HEK293 (cell line): ENCODE results near the gene RALY.

Experiments
- CTCF ChIA-PET: fragments of 350-600 bp; formaldehyde crosslinking; extraction: SDS; loops from one replicate; lab custom pipeline; 2021; ENCODE audit warnings: antibody characterized with exemption; lab: Yijun Ruan, JAX
- POLR2A ChIA-PET: fragments of 300-600 bp; formaldehyde crosslinking; extraction: SDS; loops from one replicate; lab custom pipeline; 2020; ENCODE audit warnings: antibody characterized with exemption, inconsistent platforms; lab: Yijun Ruan, JAX
- H3K27ac ChIP-seq: fragments of 200-500 bp; sonication (Bioruptor generic); 2 replicates; pipeline ENCODE4 v1.5.1; 2014; ENCODE audit warnings: low read depth, low read length, control low read depth, inconsistent platforms; ENCODE audit errors: extremely low read depth
- H3K36me3 ChIP-seq, 2 experiments: fragments of 200-500 bp in 1 of 2; sonication (Bioruptor generic) in 1 of 2; 1 replicate in 1 of 2; 2 replicates in 1 of 2; pipeline ENCODE4 v1.5.1; 2014 to 2017; ENCODE audit warnings: inconsistent platforms in 2 of 2, low read length in 2 of 2; ENCODE audit not compliant: control insufficient read depth in 2 of 2, insufficient read depth in 1 of 2
- H3K4me1 ChIP-seq: fragments of 200-500 bp; sonication (Bioruptor generic); 2 replicates; pipeline ENCODE4 v1.5.1; 2014; ENCODE audit warnings: mild to moderate bottlenecking, low read length, inconsistent platforms; ENCODE audit not compliant: control insufficient read depth, insufficient read depth
- H3K4me3 ChIP-seq: 2 replicates; pipeline ENCODE4 v1.5.1; 2011; ENCODE audit warnings: low read depth, mild to moderate bottlenecking, control low read depth, low read length, moderate library complexity
- H3K9me3 ChIP-seq: fragments of 200-500 bp; sonication (Bioruptor generic); 2 replicates; pipeline ENCODE4 v1.5.1; 2014; ENCODE audit warnings: low read depth, low read length, inconsistent platforms; ENCODE audit not compliant: control insufficient read depth, insufficient read depth
- AEBP2 ChIP-seq: fragments of 450-650 bp; formaldehyde crosslinking; IDR thresholded peaks from 2 replicates; pipeline ENCODE4 v1.5.1; 2016; ENCODE audit warnings: missing biosample characterization, missing genetic modification characterization, borderline replicate concordance
- BCL6B ChIP-seq: fragments of 450-650 bp; formaldehyde crosslinking; IDR thresholded peaks from 2 replicates; pipeline ENCODE4 v1.5.1; 2017; ENCODE audit warnings: missing biosample characterization, missing genetic modification characterization
- GLIS2 ChIP-seq: fragments of 450-650 bp; formaldehyde crosslinking; IDR thresholded peaks from 2 replicates; pipeline ENCODE4 v1.5.1; 2016; ENCODE audit warnings: missing biosample characterization, missing genetic modification characterization
- HOXC10 ChIP-seq: sonication (generic); formaldehyde crosslinking; IDR thresholded peaks from 2 replicates; pipeline ENCODE4 v1.8.1; 2023; ENCODE audit warnings: mild to moderate bottlenecking, missing genetic modification reagents
- KLF10 ChIP-seq: fragments of 450-650 bp; IDR thresholded peaks from 2 replicates; pipeline ENCODE4 v1.5.1; 2018; ENCODE audit warnings: missing biosample characterization, mild to moderate bottlenecking, missing genetic modification characterization
- PBX3 ChIP-seq: sonication (generic); formaldehyde crosslinking; IDR thresholded peaks from 2 replicates; pipeline ENCODE4 v1.8.1; 2022; ENCODE audit warnings: mild to moderate bottlenecking, moderate library complexity, missing genetic modification reagents
- SALL2 ChIP-seq: fragments of 450-650 bp; formaldehyde crosslinking; IDR thresholded peaks from 2 replicates; pipeline ENCODE4 v1.5.0; 2017; ENCODE audit warnings: missing biosample characterization, mild to moderate bottlenecking, missing genetic modification characterization, borderline replicate concordance
- YY2 ChIP-seq: fragments of 450-650 bp; formaldehyde crosslinking; IDR thresholded peaks from 2 replicates; pipeline ENCODE4 v1.5.1; 2016; ENCODE audit warnings: missing biosample characterization, missing genetic modification characterization
- ZBTB21 ChIP-seq: fragments of 450-650 bp; formaldehyde crosslinking; IDR thresholded peaks from 2 replicates; pipeline ENCODE4 v1.5.1; 2017; ENCODE audit warnings: missing biosample characterization, missing genetic modification characterization
- ZEB2 ChIP-seq: fragments of 450-650 bp; formaldehyde crosslinking; IDR thresholded peaks from 2 replicates; pipeline ENCODE4 v1.5.1; 2016; ENCODE audit warnings: missing biosample characterization, missing genetic modification characterization
- ZIC2 ChIP-seq: fragments of 450-650 bp; formaldehyde crosslinking; IDR thresholded peaks from 2 replicates; pipeline ENCODE4 v1.5.1; 2016; ENCODE audit warnings: missing biosample characterization, missing genetic modification characterization
- ZNF169 ChIP-seq: fragments of 450-650 bp; formaldehyde crosslinking; IDR thresholded peaks from 2 replicates; pipeline ENCODE4 v1.5.1; 2016; ENCODE audit warnings: missing biosample characterization, missing genetic modification characterization
- ZNF19 ChIP-seq: fragments of 450-650 bp; formaldehyde crosslinking; IDR thresholded peaks from 2 replicates; pipeline ENCODE4; 2016; ENCODE audit warnings: missing biosample characterization, missing genetic modification characterization, low read depth
- ZNF23 ChIP-seq: fragments of 450-650 bp; formaldehyde crosslinking; IDR thresholded peaks from 2 replicates; pipeline ENCODE4 v1.5.1; 2016; ENCODE audit warnings: missing biosample characterization, missing genetic modification characterization, borderline replicate concordance
- ZNF335 ChIP-seq: fragments of 450-650 bp; formaldehyde crosslinking; conservative IDR thresholded peaks from 2 replicates; pipeline ENCODE4 v1.5.1; 2016; ENCODE audit warnings: missing biosample characterization, missing genetic modification characterization
- ZNF341 ChIP-seq: fragments of 450-650 bp; formaldehyde crosslinking; IDR thresholded peaks from 2 replicates; pipeline ENCODE4; 2016; ENCODE audit warnings: low read depth, missing biosample characterization, missing genetic modification characterization
- ZNF394 ChIP-seq: fragments of 450-650 bp; formaldehyde crosslinking; IDR thresholded peaks from 2 replicates; pipeline ENCODE4 v1.5.1; 2016; ENCODE audit warnings: missing biosample characterization, missing genetic modification characterization, mild to moderate bottlenecking, moderate library complexity, borderline replicate concordance
- ZNF473 ChIP-seq: fragments of 450-650 bp; formaldehyde crosslinking; IDR thresholded peaks from 2 replicates; pipeline ENCODE4 v1.5.1; 2017; ENCODE audit warnings: missing biosample characterization, missing genetic modification characterization
- ZNF501 ChIP-seq: fragments of 450-650 bp; formaldehyde crosslinking; IDR thresholded peaks from 2 replicates; pipeline ENCODE4 v1.5.1; 2016; ENCODE audit warnings: missing biosample characterization, missing genetic modification characterization
- ZNF514 ChIP-seq: fragments of 450-650 bp; formaldehyde crosslinking; IDR thresholded peaks from 2 replicates; pipeline ENCODE4 v1.5.1; 2016; ENCODE audit warnings: missing biosample characterization, missing genetic modification characterization
- ZNF558 ChIP-seq: fragments of 450-650 bp; formaldehyde crosslinking; IDR thresholded peaks from 2 replicates; pipeline ENCODE4 v1.5.1; 2016; ENCODE audit warnings: missing biosample characterization, missing genetic modification characterization
- ZNF600 ChIP-seq: fragments of 450-650 bp; formaldehyde crosslinking; IDR thresholded peaks from 2 replicates; pipeline ENCODE4 v1.5.1; 2016; ENCODE audit warnings: missing biosample characterization, missing genetic modification characterization
- ZNF629 ChIP-seq: fragments of 450-650 bp; formaldehyde crosslinking; IDR thresholded peaks from 2 replicates; pipeline ENCODE4 v1.5.1; 2017; ENCODE audit warnings: missing biosample characterization, missing genetic modification characterization
- ZNF645 ChIP-seq: fragments of 450-650 bp; formaldehyde crosslinking; IDR thresholded peaks from 2 replicates; pipeline ENCODE4; 2016; ENCODE audit warnings: missing biosample characterization, missing genetic modification characterization
- ZNF677 ChIP-seq: fragments of 450-650 bp; IDR thresholded peaks from 2 replicates; pipeline ENCODE4 v1.5.0; 2018; ENCODE audit warnings: missing biosample characterization, mild to moderate bottlenecking, missing genetic modification characterization, moderate library complexity
- ZNF704 ChIP-seq: fragments of 450-650 bp; formaldehyde crosslinking; IDR thresholded peaks from 2 replicates; pipeline ENCODE4 v1.5.1; 2016; ENCODE audit warnings: missing biosample characterization, missing genetic modification characterization
- ZNF707 ChIP-seq: fragments of 450-650 bp; formaldehyde crosslinking; IDR thresholded peaks from 2 replicates; pipeline ENCODE4 v1.5.1; 2016; ENCODE audit warnings: missing biosample characterization, missing genetic modification characterization
- ZNF776 ChIP-seq: fragments of 450-650 bp; formaldehyde crosslinking; IDR thresholded peaks from 2 replicates; pipeline ENCODE4 v1.5.0; 2017; ENCODE audit warnings: missing biosample characterization, missing genetic modification characterization, borderline replicate concordance
- ZNF785 ChIP-seq: fragments of 450-650 bp; formaldehyde crosslinking; IDR thresholded peaks from 2 replicates; pipeline ENCODE4 v1.5.1; 2016; ENCODE audit warnings: missing biosample characterization, missing genetic modification characterization
- ZNF837 ChIP-seq: fragments of 450-650 bp; formaldehyde crosslinking; IDR thresholded peaks from 2 replicates; pipeline ENCODE4 v1.5.1; 2016; ENCODE audit warnings: missing biosample characterization, missing genetic modification characterization
- ZSCAN4 ChIP-seq: fragments of 450-650 bp; formaldehyde crosslinking; IDR thresholded peaks from 2 replicates; pipeline ENCODE4 v1.5.1; 2017; ENCODE audit warnings: missing biosample characterization, missing genetic modification characterization
- ZXDB ChIP-seq: fragments of 450-650 bp; formaldehyde crosslinking; IDR thresholded peaks from 2 replicates; pipeline ENCODE4 v1.5.1; 2016; ENCODE audit warnings: missing biosample characterization, missing genetic modification characterization

The RALY gene

GRCh38 chr20:34045294-34045693, 51.6 kb downstream of the RALY start (continued):
- TF ChIP-seq ZNF169 (tag by site-specific recombination), result no peak
- TF ChIP-seq ZIC2 (tag by site-specific recombination), result no peak
- no peak for TF ChIP-seq ZNF707 (tag by site-specific recombination)
- TF ChIP-seq ZXDB (tag by site-specific recombination), result no peak
- no peak for TF ChIP-seq HOXC10 (CRISPR knock-in tag)
- peak; percentile 68 for TF ChIP-seq ZNF600 (tag by site-specific recombination)
- no peak for TF ChIP-seq ZNF341 (tag by site-specific recombination)
- no peak for TF ChIP-seq KLF10 (tag by site-specific recombination)
- no peak for TF ChIP-seq ZBTB21 (tag by site-specific recombination)
- TF ChIP-seq ZNF394 (tag by site-specific recombination), result peak; percentile 86
- no peak for TF ChIP-seq ZNF776 (tag by site-specific recombination)
- TF ChIP-seq ZNF677 (tag by site-specific recombination), result no peak
- no peak for TF ChIP-seq ZNF335 (tag by site-specific recombination)
- TF ChIP-seq SALL2 (tag by site-specific recombination), result no peak
- TF ChIP-seq GLIS2 (tag by site-specific recombination), result no peak
- no peak for TF ChIP-seq YY2 (tag by site-specific recombination)
- no peak for TF ChIP-seq ZEB2 (tag by site-specific recombination)
- TF ChIP-seq ZNF558 (tag by site-specific recombination), result no peak
- no peak for TF ChIP-seq ZNF514 (tag by site-specific recombination)
- no peak for TF ChIP-seq ZNF785 (tag by site-specific recombination)
- no peak for TF ChIP-seq ZNF23 (tag by site-specific recombination)
- no peak for TF ChIP-seq BCL6B (tag by site-specific recombination)
- no peak for TF ChIP-seq ZNF473 (tag by site-specific recombination)
- TF ChIP-seq ZSCAN4 (tag by site-specific recombination), result no peak
- TF ChIP-seq ZNF19 (tag by site-specific recombination), result no peak
- no peak for TF ChIP-seq ZNF645

GRCh38 chr20:34045930-34046725, 52.4 kb downstream of the RALY start:
- no peaks in the 10 kb centered on the region for H3K9me3 ChIP-seq
- ChIA-PET POLR2A (interaction anchor here (0.6 kb wide), 1 partner anchor 78 kb away, joined by 5 read pairs; no protein-coding TSS in a partner anchor), CTCF (no interaction called here)
- no peaks in the 10 kb centered on the region for H3K36me3 ChIP-seq
- no peak overlapping the region for H3K27ac ChIP-seq
- H3K4me1 ChIP-seq, result peaks cover 8% of the 10 kb centered on the region; the same call in 1 of the 2 replicates
- no peak overlapping the region for H3K4me3 ChIP-seq
- no peak for TF ChIP-seq AEBP2 (tag by site-specific recombination)
- no peak for TF ChIP-seq ZNF501 (tag by site-specific recombination)
- TF ChIP-seq ZNF629 (tag by site-specific recombination), result no peak
- TF ChIP-seq ZNF704, result no peak
- TF ChIP-seq ZBTB21 (tag by site-specific recombination), result no peak
- TF ChIP-seq PBX3 (CRISPR knock-in tag), result no peak
- no peak for TF ChIP-seq ZNF169 (tag by site-specific recombination)
- no peak for TF ChIP-seq ZNF837 (tag by site-specific recombination)
